HG03571 (cell line): ENCODE results near the gene BMP5.

ENCODE experiments used
- ATAC-seq: cut with Tn5 transposase; IDR thresholded peaks from one replicate; pipeline ENCODE4 v1.9.1; 2021; ENCODE audit not compliant: unreplicated experiment

The BMP5 gene

GRCh38 chr6:55874316-55874715 is 1.1 kb downstream of the BMP5 start:
- ATAC-seq, result no peak

- no peak for ATAC-seq
Measured at GRCh38 chr6:55872866-55873265, 2.5 kb downstream of the BMP5 start.

GRCh38 chr6:55870181-55870813 is 5.1 kb downstream of the BMP5 start:
- ATAC-seq, result no peak

- ATAC-seq, result no peak
Measured at GRCh38 chr6:55869674-55870073, 5.7 kb downstream of the BMP5 start.

GRCh38 chr6:55868771-55869479 is 6.5 kb downstream of the BMP5 start:
- peak; percentile 90 for ATAC-seq

- ATAC-seq, result no peak
Measured at GRCh38 chr6:55868176-55868575, 7.2 kb downstream of the BMP5 start.

- no peak for ATAC-seq
Measured at GRCh38 chr6:55866128-55866527, 9.3 kb downstream of the BMP5 start.

GRCh38 chr6:55853008-55854001 is 22.1 kb downstream of the BMP5 start:
- no peak for ATAC-seq

GRCh38 chr6:55841341-55841740 is 34.0 kb downstream of the BMP5 start:
- no peak for ATAC-seq

GRCh38 chr6:55839080-55839479 is 36.3 kb downstream of the BMP5 start:
- ATAC-seq, result no peak

GRCh38 chr6:55836945-55837344 is 38.4 kb downstream of the BMP5 start:
- no peak for ATAC-seq

GRCh38 chr6:55836481-55836880 is 38.9 kb downstream of the BMP5 start:
- no peak for ATAC-seq

GRCh38 chr6:55835220-55835619 is 40.2 kb downstream of the BMP5 start:
- ATAC-seq, result no peak

- peak; percentile 62 for ATAC-seq
Measured at GRCh38 chr6:55833284-55833683, 42.1 kb downstream of the BMP5 start.

- ATAC-seq, result no peak
Measured at GRCh38 chr6:55827818-55828522, 47.4 kb downstream of the BMP5 start.

- ATAC-seq, result no peak
Measured at GRCh38 chr6:55826941-55827340, 48.4 kb downstream of the BMP5 start.

- ATAC-seq, result no peak
Measured at GRCh38 chr6:55825402-55826051, 49.9 kb downstream of the BMP5 start.

GRCh38 chr6:55822815-55823214 is 52.6 kb downstream of the BMP5 start:
- no peak for ATAC-seq

GRCh38 chr6:55822005-55822404 is 53.4 kb downstream of the BMP5 start:
- ATAC-seq, result no peak

- ATAC-seq, result no peak
Measured at GRCh38 chr6:55820696-55821095, 54.7 kb downstream of the BMP5 start.
